HEK293 (cell line): ENCODE data around the gene RSRP1.

ENCODE experiments used
- CTCF ChIA-PET: fragments of 350-600 bp; formaldehyde crosslinking; extraction: SDS; loops from one replicate; lab custom pipeline; 2021; ENCODE audit warnings: antibody characterized with exemption; lab: Yijun Ruan, JAX
- POLR2A ChIA-PET: fragments of 300-600 bp; formaldehyde crosslinking; extraction: SDS; loops from one replicate; lab custom pipeline; 2020; ENCODE audit warnings: antibody characterized with exemption, inconsistent platforms; lab: Yijun Ruan, JAX
- H3K27ac ChIP-seq: fragments of 200-500 bp; sonication (Bioruptor generic); 2 replicates; pipeline ENCODE4 v1.5.1; 2014; ENCODE audit warnings: low read depth, low read length, control low read depth, inconsistent platforms; ENCODE audit errors: extremely low read depth
- H3K36me3 ChIP-seq, 2 experiments: fragments of 200-500 bp in 1 of 2; sonication (Bioruptor generic) in 1 of 2; 1 replicate in 1 of 2; 2 replicates in 1 of 2; pipeline ENCODE4 v1.5.1; 2014 to 2017; ENCODE audit warnings: inconsistent platforms in 2 of 2, low read length in 2 of 2; ENCODE audit not compliant: control insufficient read depth in 2 of 2, insufficient read depth in 1 of 2
- H3K4me1 ChIP-seq: fragments of 200-500 bp; sonication (Bioruptor generic); 2 replicates; pipeline ENCODE4 v1.5.1; 2014; ENCODE audit warnings: mild to moderate bottlenecking, low read length, inconsistent platforms; ENCODE audit not compliant: control insufficient read depth, insufficient read depth
- H3K4me3 ChIP-seq: 2 replicates; pipeline ENCODE4 v1.5.1; 2011; ENCODE audit warnings: low read depth, mild to moderate bottlenecking, control low read depth, low read length, moderate library complexity
- H3K9me3 ChIP-seq: fragments of 200-500 bp; sonication (Bioruptor generic); 2 replicates; pipeline ENCODE4 v1.5.1; 2014; ENCODE audit warnings: low read depth, low read length, inconsistent platforms; ENCODE audit not compliant: control insufficient read depth, insufficient read depth
- EGR2 ChIP-seq: fragments of 450-650 bp; formaldehyde crosslinking; IDR thresholded peaks from 2 replicates; pipeline ENCODE4 v1.5.1; 2016; ENCODE audit warnings: low read depth, missing biosample characterization, missing genetic modification characterization
- GLI4 ChIP-seq: fragments of 450-650 bp; formaldehyde crosslinking; IDR thresholded peaks from 2 replicates; pipeline ENCODE4 v1.5.1; 2016; ENCODE audit warnings: missing biosample characterization, missing genetic modification characterization
- KLF8 ChIP-seq: fragments of 450-650 bp; formaldehyde crosslinking; IDR thresholded peaks from 2 replicates; pipeline ENCODE4 v1.5.1; 2016; ENCODE audit warnings: missing biosample characterization, missing genetic modification characterization
- OSR2 ChIP-seq: fragments of 450-650 bp; formaldehyde crosslinking; IDR thresholded peaks from 2 replicates; pipeline ENCODE4 v1.5.1; 2016; ENCODE audit warnings: missing biosample characterization, missing genetic modification characterization
- ZFHX2 ChIP-seq: fragments of 450-650 bp; formaldehyde crosslinking; conservative IDR thresholded peaks from 2 replicates; pipeline ENCODE4 v1.5.1; 2016; ENCODE audit warnings: missing biosample characterization, missing genetic modification characterization
- ZNF16 ChIP-seq: fragments of 450-650 bp; formaldehyde crosslinking; IDR thresholded peaks from 2 replicates; pipeline ENCODE4 v1.5.1; 2016; ENCODE audit warnings: low read depth, missing biosample characterization, missing genetic modification characterization
- ZNF214 ChIP-seq: fragments of 450-650 bp; formaldehyde crosslinking; IDR thresholded peaks from 2 replicates; pipeline ENCODE4 v1.5.1; 2017; ENCODE audit warnings: missing biosample characterization, mild to moderate bottlenecking, missing genetic modification characterization, borderline replicate concordance
- ZNF23 ChIP-seq: fragments of 450-650 bp; formaldehyde crosslinking; IDR thresholded peaks from 2 replicates; pipeline ENCODE4 v1.5.1; 2016; ENCODE audit warnings: missing biosample characterization, missing genetic modification characterization, borderline replicate concordance
- ZNF266 ChIP-seq: fragments of 450-650 bp; formaldehyde crosslinking; IDR thresholded peaks from 2 replicates; pipeline ENCODE4 v1.5.1; 2016; ENCODE audit warnings: missing biosample characterization, missing genetic modification characterization, low read depth
- ZNF302 ChIP-seq: fragments of 450-650 bp; formaldehyde crosslinking; IDR thresholded peaks from 2 replicates; pipeline ENCODE4 v1.5.1; 2016; ENCODE audit warnings: missing biosample characterization, missing genetic modification characterization, low read depth
- ZNF366 ChIP-seq: fragments of 450-650 bp; formaldehyde crosslinking; conservative IDR thresholded peaks from 2 replicates; pipeline ENCODE4 v1.5.1; 2016; ENCODE audit warnings: missing biosample characterization, missing genetic modification characterization
- ZNF658 ChIP-seq: fragments of 450-650 bp; formaldehyde crosslinking; IDR thresholded peaks from 2 replicates; pipeline ENCODE4; 2016; ENCODE audit warnings: missing biosample characterization, missing genetic modification characterization
- ZNF837 ChIP-seq: fragments of 450-650 bp; formaldehyde crosslinking; IDR thresholded peaks from 2 replicates; pipeline ENCODE4 v1.5.1; 2016; ENCODE audit warnings: missing biosample characterization, missing genetic modification characterization
- ZXDB ChIP-seq: fragments of 450-650 bp; formaldehyde crosslinking; IDR thresholded peaks from 2 replicates; pipeline ENCODE4 v1.5.1; 2016; ENCODE audit warnings: missing biosample characterization, missing genetic modification characterization
- TF ChIP-seq, protein P1 (sequence below): fragments of 450-650 bp; IDR thresholded peaks from 2 replicates; pipeline ENCODE4 v1.5.1; 2018; ENCODE audit warnings: missing biosample characterization, missing genetic modification characterization
- TF ChIP-seq, protein P2 (sequence below): fragments of 450-650 bp; formaldehyde crosslinking; IDR thresholded peaks from 2 replicates; pipeline ENCODE4 v1.5.1; 2016; ENCODE audit warnings: missing biosample characterization, missing genetic modification characterization
- TF ChIP-seq, protein P3 (sequence below): fragments of 450-650 bp; formaldehyde crosslinking; IDR thresholded peaks from 2 replicates; pipeline ENCODE4 v1.5.1; 2017; ENCODE audit warnings: missing biosample characterization, mild to moderate bottlenecking, missing genetic modification characterization, moderate library complexity
- TF ChIP-seq, protein P4 (sequence below): fragments of 450-650 bp; formaldehyde crosslinking; IDR thresholded peaks from 2 replicates; pipeline ENCODE4 v1.5.1; 2016; ENCODE audit warnings: missing biosample characterization, missing genetic modification characterization

RSRP1 gene

DNA sequence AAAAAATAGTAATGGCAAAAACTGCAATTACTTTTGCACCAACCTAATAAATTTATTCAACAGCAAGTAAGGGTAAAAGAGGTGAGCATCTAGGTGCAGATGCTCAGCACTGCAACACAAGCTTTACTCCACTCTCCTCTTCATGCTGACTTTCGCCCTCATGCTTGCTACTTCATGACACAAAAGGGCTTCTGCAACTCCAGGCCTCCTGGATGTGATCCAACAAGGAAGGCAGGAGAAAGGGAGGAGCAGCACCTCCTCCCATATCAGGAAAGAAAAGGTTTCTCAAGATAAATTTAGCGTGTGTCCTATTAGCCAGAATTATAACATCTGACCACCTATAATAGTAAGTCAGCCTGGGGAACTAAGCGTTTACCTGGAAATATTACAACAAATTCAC is 26.6 kb downstream of the RSRP1 start (continued):
- TF ChIP-seq ZNF366 (tag by site-specific recombination) (no peak), ZNF658 (tag by site-specific recombination) (no peak), ZNF214 (tag by site-specific recombination) (no peak), ZXDB (tag by site-specific recombination) (no peak)
- TF ChIP-seq, protein P1, sequence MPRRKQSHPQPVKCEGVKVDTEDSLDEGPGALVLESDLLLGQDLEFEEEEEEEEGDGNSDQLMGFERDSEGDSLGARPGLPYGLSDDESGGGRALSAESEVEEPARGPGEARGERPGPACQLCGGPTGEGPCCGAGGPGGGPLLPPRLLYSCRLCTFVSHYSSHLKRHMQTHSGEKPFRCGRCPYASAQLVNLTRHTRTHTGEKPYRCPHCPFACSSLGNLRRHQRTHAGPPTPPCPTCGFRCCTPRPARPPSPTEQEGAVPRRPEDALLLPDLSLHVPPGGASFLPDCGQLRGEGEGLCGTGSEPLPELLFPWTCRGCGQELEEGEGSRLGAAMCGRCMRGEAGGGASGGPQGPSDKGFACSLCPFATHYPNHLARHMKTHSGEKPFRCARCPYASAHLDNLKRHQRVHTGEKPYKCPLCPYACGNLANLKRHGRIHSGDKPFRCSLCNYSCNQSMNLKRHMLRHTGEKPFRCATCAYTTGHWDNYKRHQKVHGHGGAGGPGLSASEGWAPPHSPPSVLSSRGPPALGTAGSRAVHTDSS (tag by site-specific recombination) = no peak

DNA sequence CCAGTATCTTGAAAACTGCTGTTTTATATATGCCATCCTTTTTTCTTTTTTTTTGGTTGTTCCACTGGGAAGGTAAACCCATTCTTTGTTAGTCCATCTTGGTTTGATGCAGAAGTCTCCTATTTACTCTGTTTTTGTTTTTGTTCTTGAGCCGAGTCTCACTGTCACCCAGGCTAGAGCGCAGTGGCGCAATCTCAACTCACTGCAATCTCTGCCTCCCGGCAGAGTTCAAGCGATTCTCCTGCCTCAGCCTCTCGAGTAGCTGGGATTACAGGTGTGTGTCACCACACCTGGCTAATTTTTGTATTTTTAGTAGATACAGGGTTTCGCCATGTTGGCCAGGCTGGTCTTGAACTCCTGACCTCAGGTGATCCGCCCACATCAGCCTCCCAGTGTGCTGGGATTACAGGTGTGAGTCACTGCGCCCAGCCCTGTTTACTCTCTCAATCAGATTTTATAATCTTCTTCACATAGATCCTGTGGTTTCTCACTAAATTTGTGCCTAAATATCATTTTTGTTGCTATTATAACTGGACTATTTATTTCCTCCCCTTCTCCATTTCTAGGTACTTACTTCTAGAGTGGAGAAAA is 27.5 kb downstream of the RSRP1 start:
- POLR2A ChIA-PET = interaction anchor here (0.9 to 1.0 kb wide), 2 partner anchors 13 to 20 kb away, joined by 3 to 5 read pairs; partner anchors contain the start of gene SYF2
- H3K4me1 ChIP-seq = no peaks in the 10 kb centered on the region
- peaks cover 44 to 58% of the 10 kb centered on the region in 2 experiments for H3K36me3 ChIP-seq
- no peaks in the 10 kb centered on the region for H3K9me3 ChIP-seq
- no peak for TF ChIP-seq ZNF23 (tag by site-specific recombination)
- TF ChIP-seq GLI4 (tag by site-specific recombination) = no peak
- H3K4me3 ChIP-seq = no peak overlapping the region
- H3K27ac ChIP-seq = no peak overlapping the region
- CTCF ChIA-PET = interaction anchor here (3.4 kb wide), 1 partner anchor 15 kb away, joined by 17 read pairs; no protein-coding TSS in a partner anchor

DNA sequence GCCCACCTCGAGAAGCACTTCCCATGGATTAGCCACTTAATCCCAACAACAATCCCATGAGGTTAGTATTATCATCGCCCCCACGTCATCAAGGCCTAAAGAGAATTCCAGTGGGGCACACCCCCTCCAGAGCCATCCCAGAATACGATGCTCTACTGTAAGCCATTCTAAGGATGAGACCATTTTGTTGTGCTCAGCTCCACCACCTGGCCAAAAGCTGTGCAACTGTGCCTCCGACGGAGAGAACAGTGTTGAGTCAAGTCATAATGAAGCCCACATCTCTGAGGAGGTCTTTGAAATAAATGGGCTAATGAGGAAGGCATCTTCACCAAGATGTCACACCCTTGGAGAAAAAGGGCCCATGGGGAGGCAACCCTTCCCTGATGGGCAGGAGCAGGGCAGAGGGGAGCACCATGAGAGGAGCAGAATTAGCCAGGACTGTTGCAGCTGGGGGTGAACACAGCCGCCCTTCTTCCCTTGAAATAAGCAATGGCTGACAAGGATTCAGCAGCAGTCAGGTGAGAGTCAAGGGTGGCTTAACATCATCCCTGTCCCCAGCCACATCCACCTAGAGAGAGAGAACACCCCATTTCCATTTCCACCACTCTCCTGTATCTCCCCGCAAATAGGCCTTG is 29.5 kb downstream of the RSRP1 start:
- CTCF ChIA-PET = interaction anchor here (0.6 to 3.4 kb wide), 3 partner anchors 13 to 534 kb away, joined by 3 to 17 read pairs (median 4); no protein-coding TSS in a partner anchor
- H3K36me3 ChIP-seq = peaks cover 23 to 38% of the 10 kb centered on the region in 2 experiments
- no peak for TF ChIP-seq ZFHX2 (tag by site-specific recombination)
- no peak for TF ChIP-seq EGR2
- TF ChIP-seq ZNF16 = no peak
- no peak overlapping the region for H3K4me3 ChIP-seq
- no peaks in the 10 kb centered on the region for H3K9me3 ChIP-seq
- no peak overlapping the region for H3K27ac ChIP-seq
- no peaks in the 10 kb centered on the region for H3K4me1 ChIP-seq
- POLR2A ChIA-PET = interaction anchor here (0.6 kb wide), 1 partner anchor 38 kb away, joined by 5 read pairs; no protein-coding TSS in a partner anchor

DNA sequence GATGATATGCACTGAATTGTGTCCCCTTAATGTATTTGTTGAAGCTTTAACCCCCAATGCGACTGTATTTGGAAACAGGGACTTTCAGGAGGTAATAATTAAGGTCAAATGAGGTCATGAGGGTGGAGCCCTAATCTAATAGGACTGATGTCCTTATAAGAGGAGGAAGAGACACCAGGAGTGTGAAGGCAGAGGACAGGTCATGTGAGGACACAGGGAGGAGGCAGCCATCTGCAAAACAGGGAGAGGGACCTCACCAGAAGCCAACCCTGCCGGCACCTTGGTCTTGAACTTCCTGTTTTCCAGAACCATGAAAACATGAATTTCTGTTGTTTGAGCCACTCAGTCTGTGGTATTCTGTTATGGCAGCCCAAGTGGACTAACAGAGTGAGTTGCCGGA is 30.2 kb downstream of the RSRP1 start:
- Histone ChIP-seq H3K9me3 (no peaks in the 10 kb centered on the region), H3K4me3 (no peak overlapping the region), H3K27ac (no peak overlapping the region), H3K4me1 (no peaks in the 10 kb centered on the region), H3K36me3 (peaks cover 16 to 31% of the 10 kb centered on the region in 2 experiments)
- ChIA-PET POLR2A (interaction anchor here (0.6 kb wide), 1 partner anchor 39 kb away, joined by 5 read pairs; no protein-coding TSS in a partner anchor), CTCF (interaction anchor here (0.6 to 3.4 kb wide), 2 partner anchors 12 to 534 kb away, joined by 4 to 17 read pairs; no protein-coding TSS in a partner anchor)
- no peak for TF ChIP-seq ZNF266
- no peak for TF ChIP-seq OSR2
- no peak for TF ChIP-seq KLF8 (tag by site-specific recombination)
- TF ChIP-seq, protein P2, sequence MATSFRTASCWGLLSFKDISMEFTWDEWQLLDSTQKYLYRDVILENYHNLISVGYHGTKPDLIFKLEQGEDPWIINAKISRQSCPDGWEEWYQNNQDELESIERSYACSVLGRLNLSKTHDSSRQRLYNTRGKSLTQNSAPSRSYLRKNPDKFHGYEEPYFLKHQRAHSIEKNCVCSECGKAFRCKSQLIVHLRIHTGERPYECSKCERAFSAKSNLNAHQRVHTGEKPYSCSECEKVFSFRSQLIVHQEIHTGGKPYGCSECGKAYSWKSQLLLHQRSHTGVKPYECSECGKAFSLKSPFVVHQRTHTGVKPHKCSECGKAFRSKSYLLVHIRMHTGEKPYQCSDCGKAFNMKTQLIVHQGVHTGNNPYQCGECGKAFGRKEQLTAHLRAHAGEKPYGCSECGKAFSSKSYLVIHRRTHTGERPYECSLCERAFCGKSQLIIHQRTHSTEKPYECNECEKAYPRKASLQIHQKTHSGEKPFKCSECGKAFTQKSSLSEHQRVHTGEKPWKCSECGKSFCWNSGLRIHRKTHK (tag by site-specific recombination) = no peak
- TF ChIP-seq ZNF837 (tag by site-specific recombination) = no peak
- TF ChIP-seq ZFHX2 (tag by site-specific recombination) = no peak
- TF ChIP-seq, protein P3, sequence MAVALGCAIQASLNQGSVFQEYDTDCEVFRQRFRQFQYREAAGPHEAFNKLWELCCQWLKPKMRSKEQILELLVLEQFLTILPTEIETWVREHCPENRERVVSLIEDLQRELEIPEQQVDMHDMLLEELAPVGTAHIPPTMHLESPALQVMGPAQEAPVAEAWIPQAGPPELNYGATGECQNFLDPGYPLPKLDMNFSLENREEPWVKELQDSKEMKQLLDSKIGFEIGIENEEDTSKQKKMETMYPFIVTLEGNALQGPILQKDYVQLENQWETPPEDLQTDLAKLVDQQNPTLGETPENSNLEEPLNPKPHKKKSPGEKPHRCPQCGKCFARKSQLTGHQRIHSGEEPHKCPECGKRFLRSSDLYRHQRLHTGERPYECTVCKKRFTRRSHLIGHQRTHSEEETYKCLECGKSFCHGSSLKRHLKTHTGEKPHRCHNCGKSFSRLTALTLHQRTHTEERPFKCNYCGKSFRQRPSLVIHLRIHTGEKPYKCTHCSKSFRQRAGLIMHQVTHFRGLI = no peak
- TF ChIP-seq ZNF302 = no peak
- TF ChIP-seq, protein P4, sequence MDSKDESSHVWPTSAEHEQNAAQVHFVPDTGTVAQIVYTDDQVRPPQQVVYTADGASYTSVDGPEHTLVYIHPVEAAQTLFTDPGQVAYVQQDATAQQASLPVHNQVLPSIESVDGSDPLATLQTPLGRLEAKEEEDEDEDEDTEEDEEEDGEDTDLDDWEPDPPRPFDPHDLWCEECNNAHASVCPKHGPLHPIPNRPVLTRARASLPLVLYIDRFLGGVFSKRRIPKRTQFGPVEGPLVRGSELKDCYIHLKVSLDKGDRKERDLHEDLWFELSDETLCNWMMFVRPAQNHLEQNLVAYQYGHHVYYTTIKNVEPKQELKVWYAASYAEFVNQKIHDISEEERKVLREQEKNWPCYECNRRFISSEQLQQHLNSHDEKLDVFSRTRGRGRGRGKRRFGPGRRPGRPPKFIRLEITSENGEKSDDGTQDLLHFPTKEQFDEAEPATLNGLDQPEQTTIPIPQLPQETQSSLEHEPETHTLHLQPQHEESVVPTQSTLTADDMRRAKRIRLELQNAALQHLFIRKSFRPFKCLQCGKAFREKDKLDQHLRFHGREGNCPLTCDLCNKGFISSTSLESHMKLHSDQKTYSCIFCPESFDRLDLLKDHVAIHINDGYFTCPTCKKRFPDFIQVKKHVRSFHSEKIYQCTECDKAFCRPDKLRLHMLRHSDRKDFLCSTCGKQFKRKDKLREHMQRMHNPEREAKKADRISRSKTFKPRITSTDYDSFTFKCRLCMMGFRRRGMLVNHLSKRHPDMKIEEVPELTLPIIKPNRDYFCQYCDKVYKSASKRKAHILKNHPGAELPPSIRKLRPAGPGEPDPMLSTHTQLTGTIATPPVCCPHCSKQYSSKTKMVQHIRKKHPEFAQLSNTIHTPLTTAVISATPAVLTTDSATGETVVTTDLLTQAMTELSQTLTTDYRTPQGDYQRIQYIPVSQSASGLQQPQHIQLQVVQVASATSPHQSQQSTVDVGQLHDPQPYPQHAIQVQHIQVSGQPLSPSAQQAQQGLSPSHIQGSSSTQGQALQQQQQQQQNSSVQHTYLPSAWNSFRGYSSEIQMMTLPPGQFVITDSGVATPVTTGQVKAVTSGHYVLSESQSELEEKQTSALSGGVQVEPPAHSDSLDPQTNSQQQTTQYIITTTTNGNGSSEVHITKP (tag by site-specific recombination) = no peak
